Neural cell (in vitro differentiated cells): ENCODE data around the gene NPTXR. TPM values are rescaled to one million over a fixed set of nuclear protein-coding genes. Genes with fewer than 3 reads are reported as not detected.
A peak's percentile ranks its signal among the peaks of the same experiment; 100 is the strongest.

Experiments
- H2AFZ ChIP-seq: fragments of 200-600, 300-800 bp; sonication (generic), shearing (Covaris generic); 2 replicates; pipeline ENCODE4 v1.6.0; 2014; ENCODE audit warnings: low read depth, mild to moderate bottlenecking, antibody characterized with exemption, low read length, moderate library complexity
- H3F3A ChIP-seq: fragments of 200-600 bp; shearing (Covaris generic); 2 replicates; pipeline ENCODE4 v1.6.1; 2016; ENCODE audit warnings: mild to moderate bottlenecking, moderate library complexity, mixed read lengths, antibody characterized with exemption, low read length; ENCODE audit not compliant: insufficient read depth, poor library complexity, severe bottlenecking
- H3K27ac ChIP-seq: fragments of 200-600, 300-800 bp; sonication (generic), shearing (Covaris generic); 2 replicates; pipeline ENCODE4 v1.5.1; 2014; ENCODE audit warnings: mild to moderate bottlenecking, low read length, moderate library complexity
- H3K27me3 ChIP-seq: fragments of 300-800, 200-600 bp; sonication (generic), shearing (Covaris generic); 2 replicates; pipeline ENCODE4 v1.6.0; 2014; ENCODE audit warnings: mild to moderate bottlenecking, low read depth, low read length, moderate library complexity; ENCODE audit not compliant: insufficient read depth
- H3K36me3 ChIP-seq: fragments of 300-800, 200-600 bp; sonication (generic), shearing (Covaris generic); 2 replicates; pipeline ENCODE4 v1.5.1; 2014; ENCODE audit warnings: mild to moderate bottlenecking, antibody characterized with exemption, low read length, moderate library complexity; ENCODE audit not compliant: insufficient read depth
- H3K4me2 ChIP-seq: fragments of 300-800, 200-600 bp; sonication (generic), shearing (Covaris generic); 2 replicates; pipeline ENCODE4 v1.6.0; 2014; ENCODE audit warnings: mild to moderate bottlenecking, low read length
- H3K4me3 ChIP-seq: fragments of 300-800, 200-600 bp; sonication (generic), shearing (Covaris generic); 2 replicates; pipeline ENCODE4 v1.5.1; 2014; ENCODE audit warnings: mild to moderate bottlenecking, low read length, moderate library complexity
- H3K79me2 ChIP-seq: fragments of 200-600 bp; shearing (Covaris generic); replicated peaks from 2 replicates; pipeline ENCODE4 v1.6.0; 2014; ENCODE audit warnings: mild to moderate bottlenecking, low read length, moderate library complexity; ENCODE audit not compliant: insufficient read depth
- H3K9ac ChIP-seq: fragments of 300-800, 200-600 bp; sonication (generic), shearing (Covaris generic); 2 replicates; pipeline ENCODE4 v1.6.1; 2016; ENCODE audit warnings: mild to moderate bottlenecking, low read length, mixed read lengths
- H3K9me2 ChIP-seq: fragments of 200-600 bp; shearing (Covaris generic); 2 replicates; pipeline ENCODE4 v1.6.1; 2016; ENCODE audit warnings: mild to moderate bottlenecking, low read length, mixed read lengths; ENCODE audit not compliant: insufficient read depth
- H3K9me3 ChIP-seq: fragments of 200-600, 300-800 bp; sonication (generic), shearing (Covaris generic); 2 replicates; pipeline ENCODE4 v1.6.1; 2016; ENCODE audit warnings: mild to moderate bottlenecking, mixed run types, low read length, moderate library complexity, mixed read lengths
- H4K20me1 ChIP-seq: fragments of 200-600 bp; shearing (Covaris generic); 2 replicates; pipeline ENCODE4 v1.6.1; 2016; ENCODE audit warnings: mild to moderate bottlenecking, mixed run types; ENCODE audit not compliant: insufficient read depth
- EP300 ChIP-seq: fragments of 450-650 bp; conservative IDR thresholded peaks from 2 replicates; pipeline ENCODE4 v1.6.1; 2014; ENCODE audit warnings: antibody characterized with exemption, mild to moderate bottlenecking, moderate library complexity; ENCODE audit not compliant: poor library complexity, severe bottlenecking
- EZH2 ChIP-seq: fragments of 200-600, 300-800 bp; shearing (Covaris generic), sonication (generic); IDR thresholded peaks from 2 replicates; pipeline ENCODE4 v1.6.1; 2014; ENCODE audit warnings: antibody characterized with exemption, low read length, borderline replicate concordance, mild to moderate bottlenecking; ENCODE audit not compliant: insufficient read depth, poor library complexity, severe bottlenecking
- MXI1 ChIP-seq: fragments of 450-650 bp; conservative IDR thresholded peaks from 2 replicates; pipeline ENCODE4 v1.6.1; 2014; ENCODE audit warnings: antibody characterized with exemption, mild to moderate bottlenecking; ENCODE audit not compliant: poor library complexity, severe bottlenecking
- POLR2AphosphoS5 ChIP-seq: IDR thresholded peaks from 2 replicates; pipeline ENCODE4 v1.6.1; 2012
- RAD21 ChIP-seq: fragments of 450-650 bp; conservative IDR thresholded peaks from 2 replicates; pipeline ENCODE4 v1.6.1; 2014; ENCODE audit warnings: antibody characterized with exemption, mild to moderate bottlenecking, moderate library complexity
- REST ChIP-seq: IDR thresholded peaks from 2 replicates; pipeline ENCODE4 v1.6.1; 2012; ENCODE audit warnings: borderline replicate concordance
- SMC3 ChIP-seq: fragments of 450-650 bp; conservative IDR thresholded peaks from 2 replicates; pipeline ENCODE4 v1.6.1; 2014; ENCODE audit warnings: antibody characterized with exemption, mild to moderate bottlenecking, moderate library complexity; ENCODE audit not compliant: poor library complexity
- TAF1 ChIP-seq: IDR thresholded peaks from 2 replicates; pipeline ENCODE4 v1.6.1; 2012; ENCODE audit warnings: low read depth
- polyA plus RNA-seq: library from polyadenylated mRNA; depleted of rRNA; stranded (reverse); fragments of >200 nt; gene quantifications from 2 replicates; pipeline ENCODE4 v1.2.3, GENCODE V29; 2014
- TF ChIP-seq, protein P1 (sequence below): fragments of 450-650 bp; IDR thresholded peaks from 2 replicates; pipeline ENCODE4 v1.5.1; 2014; ENCODE audit warnings: antibody characterized with exemption, mild to moderate bottlenecking, moderate library complexity; ENCODE audit not compliant: poor library complexity, severe bottlenecking

The NPTXR gene
- polyA plus RNA-seq, 1 donor from 2014 or later = 17.0 TPM

DNA sequence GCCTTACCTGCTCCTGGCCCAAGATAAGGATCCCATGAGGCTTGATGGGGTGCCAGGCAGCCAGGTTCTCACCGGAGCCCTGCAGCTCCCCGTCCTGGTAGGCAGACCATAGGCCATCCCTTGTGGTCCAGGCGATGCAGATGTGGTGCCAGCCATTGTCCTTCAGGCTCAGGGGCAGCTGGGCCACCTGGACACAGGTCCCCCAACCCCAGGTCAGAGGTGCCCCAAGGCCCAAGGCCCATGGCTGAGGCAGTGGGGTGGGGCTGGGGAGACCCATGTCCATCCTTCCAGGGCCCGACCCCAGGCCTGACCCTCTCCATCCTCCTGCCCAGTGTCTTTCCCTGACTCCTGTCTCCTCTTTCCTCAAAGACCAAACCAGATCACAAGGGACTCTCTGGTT lies 20.8 kb downstream of the NPTXR start:
- no peaks in the 10 kb centered on the region for H3K36me3 ChIP-seq
- H3K79me2 ChIP-seq = no peaks in the 10 kb centered on the region
- H4K20me1 ChIP-seq = no peaks in the 10 kb centered on the region

DNA sequence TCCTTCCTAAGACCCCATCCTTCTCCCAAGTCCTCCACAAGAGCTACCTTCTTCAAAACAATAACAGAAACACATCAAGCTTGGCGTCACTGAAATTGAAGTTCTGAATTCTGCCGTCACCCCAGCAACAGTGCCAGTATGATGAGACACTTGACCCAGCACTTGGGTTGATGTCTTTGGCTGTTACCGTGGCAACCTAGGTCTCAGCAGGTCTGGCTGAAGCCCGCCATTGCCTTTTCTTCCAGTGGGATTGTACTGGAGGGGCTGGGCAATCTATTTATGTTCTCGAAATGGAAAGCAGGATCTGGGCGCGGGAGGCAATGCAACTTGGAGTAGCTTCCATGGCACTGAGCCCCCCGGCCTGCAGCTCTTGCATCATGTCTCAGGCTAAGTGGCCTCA lies 23.8 kb downstream of the NPTXR start:
- H3K27ac ChIP-seq = peak overlapping the region; percentile 14
- no peak for TF ChIP-seq EZH2
- TF ChIP-seq MXI1 = peak; percentile 21
- no peak for TF ChIP-seq REST
- TF ChIP-seq POLR2AphosphoS5 = no peak
- TF ChIP-seq TAF1 = no peak
- no peak for TF ChIP-seq SMC3
- TF ChIP-seq, protein P1, sequence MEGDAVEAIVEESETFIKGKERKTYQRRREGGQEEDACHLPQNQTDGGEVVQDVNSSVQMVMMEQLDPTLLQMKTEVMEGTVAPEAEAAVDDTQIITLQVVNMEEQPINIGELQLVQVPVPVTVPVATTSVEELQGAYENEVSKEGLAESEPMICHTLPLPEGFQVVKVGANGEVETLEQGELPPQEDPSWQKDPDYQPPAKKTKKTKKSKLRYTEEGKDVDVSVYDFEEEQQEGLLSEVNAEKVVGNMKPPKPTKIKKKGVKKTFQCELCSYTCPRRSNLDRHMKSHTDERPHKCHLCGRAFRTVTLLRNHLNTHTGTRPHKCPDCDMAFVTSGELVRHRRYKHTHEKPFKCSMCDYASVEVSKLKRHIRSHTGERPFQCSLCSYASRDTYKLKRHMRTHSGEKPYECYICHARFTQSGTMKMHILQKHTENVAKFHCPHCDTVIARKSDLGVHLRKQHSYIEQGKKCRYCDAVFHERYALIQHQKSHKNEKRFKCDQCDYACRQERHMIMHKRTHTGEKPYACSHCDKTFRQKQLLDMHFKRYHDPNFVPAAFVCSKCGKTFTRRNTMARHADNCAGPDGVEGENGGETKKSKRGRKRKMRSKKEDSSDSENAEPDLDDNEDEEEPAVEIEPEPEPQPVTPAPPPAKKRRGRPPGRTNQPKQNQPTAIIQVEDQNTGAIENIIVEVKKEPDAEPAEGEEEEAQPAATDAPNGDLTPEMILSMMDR = no peak
- H2AFZ ChIP-seq = no peak overlapping the region

More for the DNA sequence above, 20.8 kb downstream of the NPTXR start:
- Histone ChIP-seq H2AFZ (no peak overlapping the region), H3K4me2 (no peak overlapping the region), H3K9me2 (no peaks in the 10 kb centered on the region), H3K9ac (no peak overlapping the region), H3K27me3 (no peaks in the 10 kb centered on the region), H3F3A (no peaks in the 10 kb centered on the region), H3K27ac (no peak overlapping the region), H3K9me3 (no peaks in the 10 kb centered on the region), H3K4me3 (no peak overlapping the region)
- no peak for TF ChIP-seq SMC3
- TF ChIP-seq REST = no peak
- TF ChIP-seq RAD21 = no peak
- no peak for TF ChIP-seq MXI1
- TF ChIP-seq, protein P1 = no peak
- no peak for TF ChIP-seq EZH2
- TF ChIP-seq EP300 = no peak
- no peak for TF ChIP-seq TAF1
- TF ChIP-seq POLR2AphosphoS5 = no peak

More for the DNA sequence above, 23.8 kb downstream of the NPTXR start:
- Histone ChIP-seq H3K27me3 (no peaks in the 10 kb centered on the region), H3K36me3 (no peaks in the 10 kb centered on the region), H3K9ac (no peak overlapping the region), H3K4me3 (peak overlapping the region; percentile 30), H3K9me2 (no peaks in the 10 kb centered on the region), H3K79me2 (no peaks in the 10 kb centered on the region), H3K9me3 (no peaks in the 10 kb centered on the region), H4K20me1 (no peaks in the 10 kb centered on the region), H3K4me2 (no peak overlapping the region), H3F3A (no peaks in the 10 kb centered on the region)
